NT2/D1 (cell line): ENCODE results near the gene ZNF346.

Experiments
- SUZ12 ChIP-seq: IDR thresholded peaks from 2 replicates; pipeline ENCODE4 v1.6.1; 2011; ENCODE audit not compliant: insufficient read length, insufficient read depth; ENCODE audit errors: extremely low read depth
- YY1 ChIP-seq: IDR thresholded peaks from 2 replicates; pipeline ENCODE4 v1.6.1; 2011; ENCODE audit not compliant: insufficient read length, insufficient read depth

- TF ChIP-seq SUZ12 (no peak), YY1 (no peak)
These were observed 54.8 kb downstream of the ZNF346 start for GRCh38 chr5:177077335-177077734.
